Measurements from ENCODE around the gene ADAM19. TPM values are rescaled to one million over a fixed set of nuclear protein-coding genes. Genes with fewer than 3 reads are reported as not detected.
A peak's percentile ranks its signal among the peaks of the same experiment; 100 is the strongest.

ADAM19 gene
- total RNA-seq, 6 experiments from 2014 or later: 1.8 to 9.4 (median 4.5) TPM

- intact Hi-C loops (cut with DNase I): no loop called here
Measured at GRCh38 chr5:157468293-157468965, 107.1 kb downstream of the ADAM19 start.

GRCh38 chr5:157464519-157465171 is 110.9 kb downstream of the ADAM19 start:
- intact Hi-C loops (cut with DNase I): no loop called here
- 42% methylated on average over 4 of the region's 4 CpGs for WGBS (ENCODE audit: insufficient coverage, low coverage, low lambda C conversion rate, missing lambda C conversion rate)
- Histone ChIP-seq H3K27me3 (no peaks in the 10 kb centered on the region), H3K36me3 (no peaks in the 10 kb centered on the region), H3K4me1 (peaks cover 0 to 4% (median 0%) of the 10 kb centered on the region in 4 donors), H3K4me3 (no peak overlapping the region), H3K9me3 (no peaks in the 10 kb centered on the region), H3K27ac (no peak overlapping the region)
- DNase-seq (no peak), ATAC-seq (peak in 1 of 4 donors; percentile 22)
- TF ChIP-seq CTCF (IDR thresholded peaks at IDR 0.05) (no peak), POLR2A (IDR thresholded peaks at IDR 0.05) (no peak)

More at GRCh38 chr5:157468293-157468965, 107.1 kb downstream of the ADAM19 start:
- TF ChIP-seq POLR2A (IDR thresholded peaks at IDR 0.05) (no peak), CTCF (IDR thresholded peaks at IDR 0.05) (no peak)
- DNase-seq (no peak), ATAC-seq (no peak)
- Histone ChIP-seq H3K4me1 (no peaks in the 10 kb centered on the region), H3K27ac (no peak overlapping the region), H3K4me3 (no peak overlapping the region), H3K9me3 (no peaks in the 10 kb centered on the region), H3K27me3 (no peaks in the 10 kb centered on the region), H3K36me3 (no peaks in the 10 kb centered on the region)
- WGBS (ENCODE audit: insufficient coverage, low coverage, low lambda C conversion rate, missing lambda C conversion rate): 98% methylated on average over 8 of the region's 13 CpGs

GRCh38 chr5:157463621-157464518 is 111.7 kb downstream of the ADAM19 start:
- TF ChIP-seq POLR2A (IDR thresholded peaks at IDR 0.05) (no peak), CTCF (IDR thresholded peaks at IDR 0.05) (no peak)
- intact Hi-C loops (cut with DNase I): no loop called here
- no peaks in the 10 kb centered on the region for H3K36me3 ChIP-seq

DNA sequence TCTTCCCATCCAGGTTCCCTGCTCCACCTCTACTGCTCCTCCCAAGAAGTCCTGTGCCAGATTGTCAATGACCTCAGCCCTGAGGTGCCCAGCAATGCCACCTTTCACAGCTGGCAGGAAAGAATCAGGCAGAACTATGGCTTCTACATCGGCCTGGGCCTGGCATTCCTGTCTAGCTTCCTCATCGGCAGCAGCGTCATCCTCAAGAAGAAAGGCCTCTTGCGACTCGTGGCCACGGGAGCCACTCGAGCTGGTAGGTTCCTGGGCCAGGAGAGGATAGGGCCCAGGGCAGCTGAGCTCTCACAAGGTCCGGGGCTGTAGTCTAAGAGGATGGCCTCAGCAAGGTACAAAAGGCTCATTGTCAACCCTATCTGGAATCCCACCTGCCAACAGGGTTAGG is 112.5 kb downstream of the ADAM19 start:
- no peak for TF ChIP-seq POLR2A (IDR thresholded peaks at IDR 0.05)
- TF ChIP-seq CTCF (IDR thresholded peaks at IDR 0.05): no peak
- Histone ChIP-seq H3K4me1 (peaks cover 0 to 4% (median 0%) of the 10 kb centered on the region in 4 donors), H3K4me3 (no peak overlapping the region), H3K9me3 (no peaks in the 10 kb centered on the region), H3K27ac (no peak overlapping the region), H3K27me3 (no peaks in the 10 kb centered on the region), H3K36me3 (no peaks in the 10 kb centered on the region)
- ATAC-seq (no peak), DNase-seq (no peak)
- intact Hi-C loops (cut with DNase I): no loop called here
- WGBS (ENCODE audit: insufficient coverage, low coverage, low lambda C conversion rate, missing lambda C conversion rate): 80% methylated on average over 1 of the region's 8 CpGs

More at GRCh38 chr5:157463621-157464518, 111.7 kb downstream of the ADAM19 start:
- ATAC-seq (no peak), DNase-seq (no peak)
- Histone ChIP-seq H3K9me3 (no peaks in the 10 kb centered on the region), H3K4me1 (peaks cover 0 to 4% (median 0%) of the 10 kb centered on the region in 4 donors), H3K4me3 (no peak overlapping the region), H3K27ac (no peak overlapping the region), H3K27me3 (no peaks in the 10 kb centered on the region)
- WGBS (ENCODE audit: insufficient coverage, low coverage, low lambda C conversion rate, missing lambda C conversion rate): 66% methylated on average over 9 of the region's 9 CpGs
